GM04504 (cell line): ENCODE results near the gene SIGLEC8.
"Not testable (repeated sequence)": the region's sequence is repeated elsewhere in the genome, so short reads cannot be mapped to it uniquely, and the experiment has no call there.

Experiments
- DNase-seq: peaks from one replicate; pipeline ENCODE4 v3.0.0-alpha.2; 2012; ENCODE audit warnings: low read depth

SIGLEC8 gene

DNA sequence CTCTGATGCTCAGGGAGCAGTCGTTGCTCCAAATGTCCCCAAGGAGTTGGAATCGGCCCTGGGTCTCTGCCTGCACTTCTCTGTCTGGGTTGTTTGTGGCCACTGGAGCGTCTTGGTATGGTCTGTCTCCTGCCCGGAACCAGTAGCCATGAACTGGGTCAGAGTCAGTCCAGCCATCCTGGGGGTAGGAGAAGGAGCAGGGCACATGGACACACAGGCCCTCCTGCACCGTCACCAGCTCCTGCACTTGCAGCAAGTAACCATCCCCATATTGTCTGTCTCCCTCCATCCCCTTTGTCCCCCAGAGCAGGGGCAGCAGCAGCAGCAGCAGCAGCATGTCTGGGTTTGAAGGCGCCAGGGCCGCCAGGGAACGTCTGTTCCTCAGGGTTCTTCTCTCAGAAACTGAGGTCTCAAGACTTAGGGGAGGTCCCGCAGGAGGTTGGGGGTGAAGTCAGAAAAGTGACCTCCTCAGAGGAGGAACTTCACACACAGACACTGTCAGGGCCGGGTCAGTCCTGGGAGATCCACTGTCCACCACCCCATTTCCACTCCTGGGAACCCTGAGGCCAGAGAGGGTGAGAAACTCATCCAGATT lies at the start of gene SIGLEC8:
SIGLEC8 (minus strand) TSS at position 404 of the 595 bp plus-strand sequence; CDS start at position 337, 67 bp downstream.
- DNase-seq, result no peak

DNA sequence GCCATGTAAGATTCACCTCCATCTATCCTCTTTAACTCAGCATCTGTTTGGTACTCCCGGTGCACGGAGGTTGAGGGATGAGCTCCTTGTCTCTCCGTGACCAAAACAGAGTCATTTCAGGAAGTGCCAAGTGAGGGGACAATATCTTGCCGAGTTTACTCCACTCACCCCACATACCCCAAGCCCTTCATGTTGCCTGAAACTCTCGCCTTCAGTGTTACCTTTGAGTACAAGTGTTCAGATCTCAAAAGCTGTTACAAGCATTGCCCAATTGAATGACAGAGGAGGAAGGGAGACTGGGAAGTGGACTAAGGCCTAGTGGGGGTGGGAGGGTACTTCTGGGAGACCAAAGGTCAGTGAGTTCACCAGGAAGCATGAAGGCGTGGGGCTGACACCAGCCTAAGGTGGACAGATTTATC lies 49.4 kb upstream of the SIGLEC8 start:
- DNase-seq, result no peak

DNA sequence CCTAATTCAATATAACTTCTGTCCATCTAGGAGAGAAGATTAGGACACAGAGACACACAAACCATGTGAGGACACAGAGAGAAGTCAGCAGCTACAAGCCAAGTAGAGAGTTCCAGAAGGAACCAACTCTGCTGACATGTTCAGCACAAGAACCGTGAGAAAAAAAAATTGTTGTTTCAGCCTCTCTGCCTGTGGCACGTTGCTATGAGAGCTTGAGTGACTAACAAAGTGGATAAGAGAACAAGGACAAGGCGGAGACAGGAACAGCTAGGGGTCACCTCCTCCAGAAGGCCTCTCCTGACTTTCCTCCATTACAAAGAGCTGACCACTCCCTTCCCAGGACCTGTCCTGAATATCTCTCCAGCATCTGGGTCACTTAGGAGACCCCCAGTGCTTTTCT lies 48.9 kb upstream of the SIGLEC8 start:
- no peak for DNase-seq

DNA sequence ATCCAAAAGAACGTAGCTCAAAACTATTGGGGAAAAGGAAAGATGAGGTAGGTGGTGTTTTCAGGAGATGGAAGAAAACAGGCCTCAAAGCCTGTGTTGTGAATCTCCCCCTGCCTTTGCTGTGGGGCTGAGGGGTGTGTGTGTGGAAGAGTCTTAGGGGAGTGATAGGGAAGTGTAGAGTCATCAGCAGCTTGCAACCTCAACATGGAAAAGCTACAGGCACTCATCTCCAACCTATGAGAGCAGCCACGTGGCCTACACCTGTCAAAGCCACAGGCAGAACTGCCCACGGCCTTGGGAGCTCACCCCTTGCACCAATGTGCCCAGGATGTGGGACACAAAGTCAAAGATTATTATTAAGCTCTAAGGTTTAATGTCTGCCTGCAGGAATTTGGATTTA lies 47.6 kb upstream of the SIGLEC8 start:
- no peak for DNase-seq

DNA sequence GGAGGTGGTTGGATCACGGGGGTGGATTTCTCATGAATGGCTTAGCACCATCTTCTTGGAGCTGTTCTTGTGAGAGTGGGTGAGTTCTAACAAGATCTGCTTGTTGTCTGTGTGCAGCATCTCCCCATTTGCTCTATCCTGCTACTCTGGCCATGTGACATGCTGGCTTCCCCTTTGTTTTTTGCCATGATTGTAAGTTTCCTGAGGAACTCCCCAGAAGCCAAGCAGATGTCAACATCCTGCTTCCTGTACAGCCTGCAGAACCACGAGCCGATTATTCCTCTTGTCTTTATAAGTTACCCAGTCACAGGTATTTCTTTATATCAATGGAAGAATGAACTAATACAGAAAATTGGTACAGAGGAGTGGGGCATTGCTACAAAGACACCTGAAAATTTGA lies 45.6 kb upstream of the SIGLEC8 start:
- DNase-seq, result no peak

DNA sequence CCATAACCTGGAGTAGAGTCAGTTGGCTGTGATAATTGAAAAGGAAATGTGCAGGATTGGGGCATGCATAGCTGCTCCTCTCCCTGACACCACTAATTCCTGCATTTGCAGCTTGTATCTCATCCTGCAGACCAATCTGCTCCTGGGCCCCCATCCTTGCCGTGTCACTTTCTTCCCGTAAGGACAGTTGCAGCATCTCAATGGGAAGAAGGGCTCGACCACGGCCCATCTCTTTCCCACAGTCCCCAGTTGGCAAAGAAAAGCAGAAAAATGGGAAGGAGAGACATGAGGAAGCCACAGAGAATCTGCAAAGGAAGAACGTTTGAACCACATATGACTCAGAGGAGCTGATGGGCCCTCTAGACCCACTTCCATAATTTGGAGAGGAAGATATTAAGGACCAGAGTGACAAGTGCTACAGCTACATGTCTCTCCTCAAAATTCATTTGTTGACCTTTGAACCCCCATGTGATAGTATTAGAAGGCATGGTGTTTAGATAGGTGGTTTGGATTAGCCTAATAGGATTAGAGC lies 45.1 kb upstream of the SIGLEC8 start:
- DNase-seq, result no peak

DNA sequence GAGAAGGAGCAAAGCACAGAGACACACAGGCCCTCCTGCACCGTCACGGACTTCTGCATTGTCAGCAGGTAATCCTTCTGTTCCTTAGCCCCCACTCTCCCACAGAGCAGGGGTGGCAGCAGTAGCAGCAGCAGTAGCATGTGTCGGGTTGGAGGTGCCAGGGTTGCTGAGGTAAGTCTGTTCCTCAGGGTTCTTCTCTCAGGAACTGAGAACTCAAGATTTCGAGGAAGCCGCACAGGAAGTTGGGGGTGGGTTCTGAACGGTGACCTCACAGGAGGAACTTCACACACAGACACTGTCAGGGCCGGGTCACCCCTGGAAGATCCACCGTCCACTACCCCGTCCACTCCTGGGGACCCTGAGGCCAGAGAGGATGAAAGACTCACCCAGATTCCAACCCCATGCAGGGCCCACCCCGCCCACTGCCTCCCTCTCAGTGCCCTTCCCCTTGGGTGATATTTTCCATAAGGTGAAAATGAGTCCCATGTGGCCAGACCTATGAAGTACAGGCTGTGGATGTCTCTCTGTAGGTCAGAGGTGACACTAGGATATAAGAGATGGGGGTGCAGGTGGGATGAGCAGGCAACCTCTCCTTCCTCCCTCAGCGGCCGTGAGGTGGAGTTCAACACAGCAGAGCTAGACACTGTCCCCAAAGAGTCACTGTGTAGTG lies 43.5 kb upstream of the SIGLEC8 start, which contains the start of gene SIGLEC12:
SIGLEC12 (minus strand) TSS at position 207 of the 670 bp plus-strand sequence; CDS start at position 140, 67 bp downstream.
- DNase-seq, result no peak

DNA sequence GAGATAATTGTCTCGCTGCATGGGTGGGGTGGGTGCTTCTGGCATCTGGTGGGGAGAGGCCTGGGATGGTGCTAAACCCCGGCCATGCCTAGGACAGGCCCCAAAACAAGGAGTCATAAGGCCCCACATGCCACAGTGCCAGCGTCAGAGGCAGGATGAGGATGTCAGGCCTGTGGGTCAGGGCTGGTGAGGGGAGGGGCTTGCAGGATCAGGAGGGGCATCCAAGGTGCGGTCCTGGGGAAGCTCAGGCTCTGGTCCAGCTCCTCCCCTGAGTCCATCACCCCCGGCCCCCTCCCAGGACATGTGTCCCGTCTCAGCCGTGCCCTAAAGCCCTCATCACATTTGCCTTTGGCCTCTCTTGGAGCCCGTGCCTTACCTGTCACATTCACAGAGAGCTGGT lies 42.7 kb upstream of the SIGLEC8 start:
- not testable (repeated sequence) for DNase-seq

DNA sequence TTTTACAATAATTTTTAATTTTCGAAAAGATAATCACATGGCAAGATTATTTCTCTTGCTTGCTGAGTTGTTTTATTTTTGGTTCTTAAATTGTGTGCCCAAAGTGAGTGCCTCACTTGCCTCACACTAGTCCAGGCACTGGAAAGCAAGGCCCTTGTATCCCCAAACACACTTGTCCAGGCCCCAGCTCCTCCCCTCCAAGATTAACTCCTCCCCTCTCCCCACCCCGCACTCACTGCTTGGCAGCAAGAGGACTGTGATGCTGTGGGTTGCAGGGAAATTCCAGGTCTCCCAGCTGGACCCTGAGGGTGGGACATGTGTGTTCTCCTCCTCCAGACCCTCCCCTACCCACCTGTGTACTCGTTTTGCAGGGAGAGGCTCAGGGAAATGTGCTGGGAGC lies 39.4 kb upstream of the SIGLEC8 start:
- DNase-seq, result no peak

DNA sequence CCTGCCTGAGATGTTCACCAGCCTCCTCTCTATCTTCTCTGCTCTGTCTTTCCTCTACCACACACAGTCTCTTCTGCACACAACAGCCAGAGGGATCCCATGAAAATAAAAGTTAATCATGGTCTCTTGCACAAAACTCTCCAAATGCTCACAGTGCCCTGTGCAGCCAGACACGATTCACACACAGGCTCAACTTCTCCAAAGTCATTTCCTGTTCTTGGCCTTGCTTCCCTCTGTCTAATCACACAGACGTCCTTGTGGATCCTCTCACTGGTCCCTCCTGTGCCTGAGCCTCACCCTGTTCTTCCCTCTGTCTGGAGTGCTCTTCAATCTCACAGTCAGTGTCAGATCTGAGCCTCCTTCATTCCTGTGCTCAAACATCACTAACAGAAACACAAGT lies 35.5 kb upstream of the SIGLEC8 start:
- no peak for DNase-seq

DNA sequence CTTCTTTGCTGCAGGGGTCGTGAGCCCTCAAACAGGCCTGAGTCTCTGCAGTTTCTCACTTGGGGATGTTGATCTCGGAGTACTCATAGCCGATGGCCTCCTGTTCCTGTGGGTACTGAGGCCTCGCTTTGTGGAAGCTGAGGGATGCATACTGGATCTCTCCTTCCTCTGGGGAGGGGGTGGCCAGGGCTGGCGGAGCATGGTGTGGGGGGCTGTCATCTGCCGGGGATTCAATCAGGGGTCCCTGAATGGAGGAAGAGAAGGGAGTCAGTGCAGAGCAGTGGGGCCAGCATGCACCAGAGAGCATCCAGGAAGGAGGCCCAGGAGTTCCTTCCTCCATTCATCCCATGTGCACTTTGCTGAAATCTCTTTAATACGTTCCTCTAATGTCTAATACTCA lies 33.3 kb upstream of the SIGLEC8 start:
- no peak for DNase-seq

DNA sequence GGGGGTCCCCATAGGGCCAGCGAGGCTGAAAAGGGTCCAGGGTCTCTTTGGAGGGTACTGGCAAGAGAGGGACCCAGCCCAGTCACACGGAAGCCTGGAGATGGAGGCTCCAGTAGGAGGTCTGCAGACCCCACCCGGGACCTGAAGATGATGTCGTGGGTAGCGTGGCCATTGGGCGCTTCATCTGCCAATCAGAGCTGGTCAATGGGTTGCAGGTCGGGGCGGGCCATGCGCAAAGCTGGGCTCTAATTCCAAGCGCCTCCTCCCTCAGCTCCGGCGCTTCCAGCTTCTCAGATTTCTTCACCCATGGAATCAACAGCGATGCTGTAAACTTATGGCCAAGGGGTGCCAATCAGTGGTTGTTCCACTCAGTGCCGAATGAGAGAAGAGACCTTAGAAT lies 32.4 kb upstream of the SIGLEC8 start:
- DNase-seq, result no peak

DNA sequence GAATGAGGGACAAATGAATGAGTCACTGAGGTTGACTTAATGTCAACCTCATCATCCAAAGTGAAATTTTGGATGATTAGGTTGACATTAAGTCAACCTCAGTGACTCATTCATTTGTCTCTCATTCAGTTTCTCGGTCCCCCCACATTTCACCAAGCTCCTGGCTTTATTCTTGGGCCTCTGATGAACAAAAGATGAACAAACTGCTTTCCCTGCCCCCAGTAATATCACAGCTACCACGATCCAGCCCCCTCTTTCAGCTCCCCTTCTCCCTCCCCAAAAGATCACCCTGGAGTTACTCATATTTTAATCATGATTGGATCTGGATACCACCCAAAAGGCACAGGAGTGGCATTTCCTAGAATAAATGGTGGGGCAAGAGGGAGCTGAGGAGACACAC lies 30.9 kb upstream of the SIGLEC8 start:
- DNase-seq, result no peak

DNA sequence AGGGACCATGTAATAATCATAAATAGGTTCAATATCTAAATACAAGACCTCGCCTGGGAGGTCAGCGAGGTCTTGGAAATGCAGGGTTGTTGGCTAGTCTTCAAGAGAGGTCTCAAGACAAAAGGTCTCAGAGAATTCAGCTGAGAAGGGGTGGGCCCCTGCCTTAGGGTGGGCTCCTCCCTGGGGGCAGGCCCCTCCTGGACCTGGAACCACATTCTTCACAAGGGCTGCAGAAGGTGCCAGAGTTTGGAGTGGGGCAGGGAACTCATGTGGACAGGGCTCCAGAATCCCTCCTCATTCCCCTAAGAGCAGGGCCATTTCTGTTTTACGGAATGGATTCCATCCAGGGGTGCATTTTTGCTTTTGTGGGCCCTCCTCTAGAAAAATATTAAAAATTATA lies 30.2 kb upstream of the SIGLEC8 start:
- DNase-seq, result no peak

DNA sequence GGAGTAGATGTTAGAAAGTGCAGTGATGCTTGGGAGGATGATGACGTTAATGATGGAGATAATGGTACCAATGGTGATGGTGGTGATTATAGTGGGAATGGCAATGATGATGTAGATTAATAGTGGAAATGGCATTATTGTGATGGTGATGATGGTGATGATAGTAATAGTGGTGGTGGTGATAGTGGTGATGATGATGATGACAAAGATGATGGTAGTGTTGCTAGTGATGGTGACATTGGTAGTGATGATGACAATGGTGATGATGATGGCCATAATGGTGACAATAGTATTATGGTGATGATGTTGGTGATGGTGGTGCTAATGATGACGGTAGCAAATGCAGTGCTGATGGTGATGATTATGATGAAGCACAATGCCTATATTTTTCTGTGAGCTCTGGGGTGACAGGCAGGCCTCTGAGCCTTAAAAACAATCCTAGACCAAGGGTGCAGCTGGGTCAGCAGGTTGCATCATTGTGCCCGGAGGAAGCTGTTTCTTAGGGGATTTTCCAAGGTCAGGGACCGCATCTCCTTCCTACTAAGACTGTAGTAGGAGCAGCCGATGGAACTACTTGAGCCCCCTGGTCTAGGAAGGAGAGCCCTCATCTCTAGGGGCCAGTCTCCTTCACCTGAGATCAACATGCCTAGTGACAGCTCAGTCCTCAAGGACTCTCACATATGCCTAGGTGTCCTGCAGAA lies 27.9 kb upstream of the SIGLEC8 start:
- DNase-seq, result no peak

DNA sequence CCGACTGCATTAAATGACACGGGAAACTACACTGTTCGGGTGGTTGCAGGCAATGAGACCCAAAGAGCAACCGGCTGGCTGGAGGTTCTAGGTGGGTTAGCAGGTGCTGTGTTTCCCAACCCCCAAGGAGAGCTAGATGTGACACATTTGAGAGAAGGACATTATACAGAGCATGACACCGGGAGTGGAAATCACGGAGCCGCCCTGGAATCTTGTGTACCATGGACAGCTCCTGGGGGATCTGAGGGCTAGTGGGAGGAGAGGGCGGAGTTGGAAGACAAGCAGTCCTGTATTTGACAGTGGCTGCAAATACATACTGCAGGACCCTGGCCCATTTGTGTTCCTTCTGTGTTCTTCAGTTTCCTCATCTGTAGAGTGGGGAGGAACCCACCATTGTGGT lies 22.3 kb upstream of the SIGLEC8 start:
- no peak for DNase-seq

DNA sequence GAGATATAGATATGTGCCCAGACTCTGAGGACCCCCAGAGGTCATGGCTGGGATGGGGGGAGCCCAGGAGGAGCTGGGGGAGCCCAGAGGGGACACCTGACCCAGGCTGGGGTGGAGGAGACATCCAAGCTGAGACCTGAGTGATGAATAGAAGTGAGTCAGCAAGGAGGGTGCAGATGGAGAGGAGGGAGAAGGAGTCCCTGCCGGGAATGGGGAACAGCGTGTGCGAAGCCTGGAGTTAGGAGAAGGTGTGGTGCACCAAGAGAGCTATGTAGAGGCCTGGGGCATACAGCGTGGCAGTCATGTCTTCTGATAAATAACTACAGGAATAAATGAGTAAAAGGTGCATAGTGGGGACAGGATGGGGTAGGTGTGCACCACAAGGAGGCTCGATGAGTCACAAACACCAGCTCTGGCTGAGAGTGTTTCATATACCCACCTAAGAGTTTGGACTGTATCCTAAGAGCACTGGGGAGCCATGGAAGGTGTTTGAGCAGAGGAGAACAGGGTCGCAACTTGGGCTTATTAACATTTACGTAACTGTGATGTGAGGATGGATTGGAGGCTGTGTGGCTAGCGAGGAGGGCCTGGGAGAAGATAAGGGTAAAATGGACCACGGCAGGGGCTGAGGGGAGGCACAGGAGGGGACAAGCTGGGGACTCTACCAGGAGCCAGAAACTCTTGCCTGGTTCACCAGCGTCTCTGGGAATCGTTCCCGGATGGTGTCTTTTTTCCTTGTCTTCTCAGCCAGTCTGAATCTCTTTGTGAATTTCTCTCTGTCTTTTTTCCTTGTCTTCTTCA lies 21.5 kb upstream of the SIGLEC8 start:
- no peak for DNase-seq

DNA sequence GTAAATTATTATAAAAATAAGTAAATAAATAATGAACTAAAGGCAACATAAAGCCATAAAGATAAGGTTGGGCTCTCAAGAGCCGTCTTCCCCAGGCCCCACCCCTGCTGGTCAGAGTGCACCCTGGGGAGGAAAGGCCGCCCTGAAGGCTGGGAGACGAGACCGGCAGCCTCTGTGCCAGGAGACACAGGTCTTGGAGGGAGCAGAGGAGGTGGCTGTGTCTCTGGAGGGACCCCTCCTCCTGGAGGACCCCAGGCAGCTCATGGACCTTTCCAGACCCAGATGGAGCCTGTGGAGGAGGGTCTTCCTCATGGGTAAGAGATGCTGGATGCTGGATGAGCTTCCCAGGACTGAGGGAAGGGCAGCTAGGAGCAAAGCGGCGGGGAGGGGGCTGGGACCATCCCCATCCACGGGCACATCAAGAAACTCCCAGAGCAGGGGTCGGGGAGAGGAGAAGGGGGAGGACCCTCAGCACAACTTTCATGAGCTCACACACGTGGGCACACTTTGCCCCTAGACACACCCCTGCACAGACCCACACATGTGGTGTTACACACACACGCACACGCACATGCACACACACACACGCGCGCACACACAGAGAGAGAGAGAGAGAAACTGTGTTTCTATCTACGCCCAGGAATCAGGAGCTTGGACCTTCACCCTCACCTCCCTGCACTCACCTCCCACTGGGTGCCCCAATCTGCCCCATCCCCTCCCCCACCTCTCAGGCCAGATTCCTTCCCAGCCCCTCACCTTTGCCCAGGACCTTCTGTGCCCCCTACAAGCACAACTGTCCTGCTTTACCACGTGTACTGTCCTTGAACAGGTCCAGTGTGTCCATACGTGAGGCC lies 20.4 kb upstream of the SIGLEC8 start, which contains the start of gene CEACAM18:
CEACAM18 (plus strand) TSS at position 159 of the 854 bp plus-strand sequence.
- no peak for DNase-seq

DNA sequence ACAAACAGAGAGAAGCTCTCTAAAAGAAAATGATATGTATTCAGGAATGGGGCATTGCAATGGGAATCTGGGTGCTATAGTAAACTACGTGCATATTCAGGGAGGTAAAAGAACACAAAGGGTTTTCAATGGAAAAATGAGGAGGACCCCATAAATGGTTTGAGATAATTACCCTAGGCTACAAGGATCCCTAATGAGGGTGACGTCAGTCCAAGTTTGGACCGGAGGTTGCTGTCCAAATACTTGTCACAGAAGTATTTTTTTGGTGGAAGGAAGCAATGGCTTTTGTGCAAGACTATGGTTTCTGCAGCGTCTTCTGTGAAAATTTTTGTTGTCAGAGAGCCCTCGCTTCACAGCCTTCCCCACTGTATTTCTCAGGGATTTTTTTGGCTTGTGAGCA lies 19.1 kb upstream of the SIGLEC8 start:
- no peak for DNase-seq

DNA sequence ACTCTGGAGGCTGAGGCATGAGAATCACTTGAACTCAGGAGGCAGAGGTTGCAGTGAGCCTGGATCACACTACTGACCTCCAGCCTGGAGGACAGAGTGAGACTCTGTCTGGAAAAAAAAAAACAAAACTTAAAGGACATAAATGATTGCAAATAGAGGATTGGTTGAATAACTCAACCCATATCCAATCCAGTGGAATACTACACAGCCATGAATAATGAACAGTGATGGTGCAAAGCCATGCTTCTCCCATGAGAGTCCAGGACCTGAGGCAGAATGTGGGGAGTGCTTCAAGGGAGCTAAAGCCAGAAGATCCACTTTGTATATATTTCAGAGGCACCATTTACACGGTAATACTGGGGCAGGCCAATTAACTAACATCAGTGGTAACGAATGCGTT lies 17.9 kb upstream of the SIGLEC8 start:
- DNase-seq, result no peak
